Adipocyte (in vitro differentiated cells): ENCODE results near the gene OTOF.

Experiments
- DNase-seq: peaks from one replicate; pipeline ENCODE4 v3.0.0-alpha.2; 2015; ENCODE audit warnings: low read depth
- H3K27me3 ChIP-seq: replicated peaks from 2 replicates; pipeline ENCODE4 v1.7.0; 2013; ENCODE audit warnings: mild to moderate bottlenecking, low read length, moderate library complexity; ENCODE audit not compliant: control insufficient read depth, insufficient read depth
- H3K36me3 ChIP-seq: 2 replicates; pipeline ENCODE4 v1.7.0; 2013; ENCODE audit warnings: low read length, mild to moderate bottlenecking, moderate library complexity; ENCODE audit not compliant: control insufficient read depth, insufficient read depth, severe bottlenecking
- H3K4me1 ChIP-seq: 2 replicates; pipeline ENCODE4 v1.7.0; 2013; ENCODE audit warnings: mild to moderate bottlenecking, low read length, moderate library complexity; ENCODE audit not compliant: control insufficient read depth, insufficient read depth
- H3K4me3 ChIP-seq: 2 replicates; pipeline ENCODE4 v1.7.0; 2013; ENCODE audit warnings: mild to moderate bottlenecking, low read length, moderate library complexity
- H3K9ac ChIP-seq: 2 replicates; pipeline ENCODE4 v1.7.0; 2013; ENCODE audit warnings: mild to moderate bottlenecking, low read length, moderate library complexity
- H3K9me3 ChIP-seq: 2 replicates; pipeline ENCODE4 v1.7.0; 2013; ENCODE audit warnings: mild to moderate bottlenecking, low read length, moderate library complexity; ENCODE audit not compliant: control insufficient read depth

OTOF gene

GRCh38 chr2:26414311-26414710 is 63.6 kb downstream of the OTOF start:
- no peak overlapping the region for H3K4me3 ChIP-seq
- no peaks in the 10 kb centered on the region for H3K36me3 ChIP-seq
- H3K4me1 ChIP-seq, result no peaks in the 10 kb centered on the region
- H3K9me3 ChIP-seq, result no peaks in the 10 kb centered on the region
- DNase-seq, result no peak
- H3K27me3 ChIP-seq, result no peaks in the 10 kb centered on the region
- H3K9ac ChIP-seq, result no peak overlapping the region

- no peaks in the 10 kb centered on the region for H3K36me3 ChIP-seq
- no peak overlapping the region for H3K9ac ChIP-seq
- H3K4me1 ChIP-seq, result no peaks in the 10 kb centered on the region
- no peak overlapping the region for H3K4me3 ChIP-seq
- no peak for DNase-seq
- H3K27me3 ChIP-seq, result no peaks in the 10 kb centered on the region
- no peaks in the 10 kb centered on the region for H3K9me3 ChIP-seq
Measured at GRCh38 chr2:26412091-26412673, 65.7 kb downstream of the OTOF start.

- H3K4me1 ChIP-seq, result no peaks in the 10 kb centered on the region
- DNase-seq, result no peak
Measured at GRCh38 chr2:26411419-26411818, 66.5 kb downstream of the OTOF start.

GRCh38 chr2:26410764-26411243 is 67.1 kb downstream of the OTOF start:
- Histone ChIP-seq H3K9me3 (no peaks in the 10 kb centered on the region), H3K36me3 (no peaks in the 10 kb centered on the region), H3K9ac (no peak overlapping the region), H3K27me3 (no peaks in the 10 kb centered on the region), H3K4me3 (no peak overlapping the region), H3K4me1 (no peaks in the 10 kb centered on the region)
- DNase-seq, result no peak

More at GRCh38 chr2:26411419-26411818, 66.5 kb downstream of the OTOF start:
- Histone ChIP-seq H3K9ac (no peak overlapping the region), H3K27me3 (no peaks in the 10 kb centered on the region), H3K36me3 (no peaks in the 10 kb centered on the region), H3K4me3 (no peak overlapping the region), H3K9me3 (no peaks in the 10 kb centered on the region)

GRCh38 chr2:26409785-26410184 is 68.1 kb downstream of the OTOF start:
- H3K4me3 ChIP-seq, result no peak overlapping the region
- H3K36me3 ChIP-seq, result no peaks in the 10 kb centered on the region
- H3K9me3 ChIP-seq, result no peaks in the 10 kb centered on the region
- DNase-seq, result no peak
- H3K27me3 ChIP-seq, result no peaks in the 10 kb centered on the region
- H3K9ac ChIP-seq, result no peak overlapping the region
- H3K4me1 ChIP-seq, result peaks cover 3% of the 10 kb centered on the region

GRCh38 chr2:26407526-26407925 is 70.4 kb downstream of the OTOF start:
- H3K9me3 ChIP-seq, result no peaks in the 10 kb centered on the region
- no peaks in the 10 kb centered on the region for H3K27me3 ChIP-seq
- H3K36me3 ChIP-seq, result no peaks in the 10 kb centered on the region
- no peak for DNase-seq
- no peak overlapping the region for H3K9ac ChIP-seq
- H3K4me3 ChIP-seq, result no peak overlapping the region
- H3K4me1 ChIP-seq, result peaks cover 5% of the 10 kb centered on the region
